Small intestine (tissue), 16 donors: Measurements from ENCODE around the gene KCNE5. TPM values are rescaled to one million over a fixed set of nuclear protein-coding genes. Genes with fewer than 3 reads are reported as not detected.
"Not testable (repeated sequence)": the region's sequence is repeated elsewhere in the genome, so short reads cannot be mapped to it uniquely, and the experiment has no call there.

Experiments
- DNase-seq, 2 donors: peaks; one replicate each; pipeline versions ENCODE4 v3.0.0 to v3.0.0-alpha.2; 2013
- FAIRE-seq: peaks from 2 replicates; lab custom pipeline; 2012; peaks lifted over from hg19 to GRCh38; lab: Jason Lieb, UNC
- H3K27ac ChIP-seq, 3 donors: one replicate each; pipeline ENCODE4 v1.5.1; 2013; ENCODE audit warnings: low read length in 2 of 3, mild to moderate bottlenecking in 2 of 3, control low read depth in 1 of 3, inconsistent platforms in 1 of 3, low read depth in 1 of 3, moderate library complexity in 1 of 3
- H3K27me3 ChIP-seq, 3 donors: one replicate each; pipeline ENCODE4 v1.6.1; 2013; ENCODE audit warnings: low read length in 3 of 3, inconsistent platforms in 1 of 3; ENCODE audit not compliant: control insufficient read depth in 3 of 3, insufficient read depth in 3 of 3
- H3K36me3 ChIP-seq, 3 donors: one replicate each; pipeline ENCODE4 v1.6.1; 2013; ENCODE audit warnings: low read length in 3 of 3, inconsistent platforms in 1 of 3, low read depth in 1 of 3, mild to moderate bottlenecking in 1 of 3, moderate library complexity in 1 of 3; ENCODE audit not compliant: control insufficient read depth in 3 of 3, insufficient read depth in 2 of 3
- H3K4me1 ChIP-seq, 3 donors: one replicate each; pipeline ENCODE4 v1.6.1; 2013; ENCODE audit warnings: low read length in 2 of 3, inconsistent platforms in 1 of 3, low read depth in 1 of 3, mild to moderate bottlenecking in 1 of 3, moderate library complexity in 1 of 3; ENCODE audit not compliant: control insufficient read depth in 3 of 3, insufficient read depth in 2 of 3
- H3K4me3 ChIP-seq, 3 donors: one replicate each; pipeline ENCODE4 v1.5.1; 2013; ENCODE audit warnings: low read length in 3 of 3, control low read depth in 1 of 3, inconsistent platforms in 1 of 3, low read depth in 1 of 3, mild to moderate bottlenecking in 1 of 3, moderate library complexity in 1 of 3
- H3K9me3 ChIP-seq, 2 donors: one replicate each; pipeline ENCODE4 v1.6.1; 2013; ENCODE audit warnings: low read depth in 1 of 2, low read length in 1 of 2; ENCODE audit not compliant: control insufficient read depth in 2 of 2, insufficient read depth in 1 of 2
- WGBS, 3 donors: extraction: QIAGEN DNeasy Blood & Tissue Kit; methylation state at CpG; one replicate each; pipeline ENCODE4 v1.1.7; 2013; 5-methylcytosine and 5-hydroxymethylcytosine counted together
- long read RNA-seq, 10 donors: transcript quantifications; one replicate each; lab custom pipeline, GENCODE V29; 2026
- polyA plus RNA-seq, 4 donors: library from polyadenylated mRNA; stranded (reverse) in 3 of 4; unstranded in 1 of 4; fragments of 200-250 nt in 3 of 4; fragments of 120-200 nt in 1 of 4; gene quantifications; one replicate each; pipeline versions ENCODE4 v1.2.1 to v1.2.3, GENCODE V29; 2013
- donor health status: healthy with polysubstance abuse.
- donor health status: control.
- donor health status: control.
- donor health status: Bipolar disorder and iron deficiency.
- donor health status: healthy.

The KCNE5 gene, protein sequence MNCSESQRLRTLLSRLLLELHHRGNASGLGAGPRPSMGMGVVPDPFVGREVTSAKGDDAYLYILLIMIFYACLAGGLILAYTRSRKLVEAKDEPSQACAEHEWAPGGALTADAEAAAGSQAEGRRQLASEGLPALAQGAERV
- polyA plus RNA-seq: 1 to 10 TPM in 1 of 4 donors, under 1 TPM in 1, not detected in 2; 0.03 to 1.5 TPM
- long read RNA-seq, donor 1, partial matches to known transcripts: 0 of 2 reads
- long read RNA-seq, donor 1, other reads (novel, unspliced or antisense): 0 of 2 reads
- long read RNA-seq, donor 2: 0 reads
- long read RNA-seq, donor 3, partial matches to known transcripts: 0 of 1 reads
- long read RNA-seq, donor 3, other reads (novel, unspliced or antisense): 0 of 1 reads
- long read RNA-seq, donor 4: 0 reads
- long read RNA-seq, donor 5: 0 reads
- long read RNA-seq, donor 6, partial matches to known transcripts: 0 of 1 reads
- long read RNA-seq, donor 6, other reads (novel, unspliced or antisense): 0 of 1 reads
- long read RNA-seq, donor 7, transcript KCNE5-201 (1 exons, 1,473 nt): major isoform, 8 of 8 reads
- long read RNA-seq, donor 7, partial matches to known transcripts: 0 of 8 reads
- long read RNA-seq, donor 7, other reads (novel, unspliced or antisense): 0 of 8 reads
- long read RNA-seq, donor 8, partial matches to known transcripts: 0 of 3 reads
- long read RNA-seq, donor 8, other reads (novel, unspliced or antisense): 0 of 3 reads
- long read RNA-seq, donor 9, partial matches to known transcripts: 0 of 2 reads
- long read RNA-seq, donor 9, other reads (novel, unspliced or antisense): 0 of 2 reads
- long read RNA-seq, donor 10, partial matches to known transcripts: 0 of 4 reads
- long read RNA-seq, donor 10, other reads (novel, unspliced or antisense): 0 of 4 reads

- Histone ChIP-seq H3K4me1 (no peaks in the 10 kb centered on the region), H3K4me3 (peak within 1 kb of the TSS in 1 of 3 donors; percentile 22), H3K9me3 (no peaks in the 10 kb centered on the region), H3K36me3 (no peaks in the 10 kb centered on the region), H3K27ac (no peak within 1 kb of the TSS), H3K27me3 (no peaks in the 10 kb centered on the region)
- WGBS, 3 donors: 34 to 65% (median 62%) methylated on average over 24 to 79 of the region's 79 CpGs
- peak in 1 of 2 donors; percentile 15 for DNase-seq
- no peak for FAIRE-seq
Observed at GRCh38 chrX:109624641-109625616, at the start of gene KCNE5. KCNE5 (minus strand) TSS chrX:109625172; CDS start chrX:109625020, 152 bp downstream.

GRCh38 chrX:109672239-109672638, 47.3 kb upstream of the KCNE5 start:
- DNase-seq: no peak
- no peaks in the 10 kb centered on the region for H3K9me3 ChIP-seq
- no peak overlapping the region for H3K4me3 ChIP-seq
- no peaks in the 10 kb centered on the region for H3K27me3 ChIP-seq
- no peak for FAIRE-seq
- no peaks in the 10 kb centered on the region for H3K4me1 ChIP-seq
- H3K36me3 ChIP-seq: no peaks in the 10 kb centered on the region
- no peak overlapping the region for H3K27ac ChIP-seq

- H3K27me3 ChIP-seq, DNase-seq, H3K27ac ChIP-seq, FAIRE-seq, H3K4me3 ChIP-seq, H3K36me3 ChIP-seq, H3K9me3 ChIP-seq, H3K4me1 ChIP-seq: not testable (repeated sequence)
- WGBS, 3 donors: 98 to 99% (median 99%) methylated on average over 15 to 29 of the region's 29 CpGs
Observed at GRCh38 chrX:109671170-109671569, 46.2 kb upstream of the KCNE5 start.

GRCh38 chrX:109667986-109668385, 43.0 kb upstream of the KCNE5 start:
- H3K27me3 ChIP-seq: no peaks in the 10 kb centered on the region
- peaks cover 0 to 3% (median 0%) of the 10 kb centered on the region in 3 donors for H3K36me3 ChIP-seq
- H3K9me3 ChIP-seq: no peaks in the 10 kb centered on the region
- H3K4me3 ChIP-seq: no peak overlapping the region
- no peak overlapping the region for H3K27ac ChIP-seq
- FAIRE-seq (no peak), DNase-seq (no peak)
- 92 to 93% (median 92%) methylated on average over 5 of the region's 5 CpGs for whole genome bisulfite sequencing, 3 donors
- no peaks in the 10 kb centered on the region for H3K4me1 ChIP-seq

DNA sequence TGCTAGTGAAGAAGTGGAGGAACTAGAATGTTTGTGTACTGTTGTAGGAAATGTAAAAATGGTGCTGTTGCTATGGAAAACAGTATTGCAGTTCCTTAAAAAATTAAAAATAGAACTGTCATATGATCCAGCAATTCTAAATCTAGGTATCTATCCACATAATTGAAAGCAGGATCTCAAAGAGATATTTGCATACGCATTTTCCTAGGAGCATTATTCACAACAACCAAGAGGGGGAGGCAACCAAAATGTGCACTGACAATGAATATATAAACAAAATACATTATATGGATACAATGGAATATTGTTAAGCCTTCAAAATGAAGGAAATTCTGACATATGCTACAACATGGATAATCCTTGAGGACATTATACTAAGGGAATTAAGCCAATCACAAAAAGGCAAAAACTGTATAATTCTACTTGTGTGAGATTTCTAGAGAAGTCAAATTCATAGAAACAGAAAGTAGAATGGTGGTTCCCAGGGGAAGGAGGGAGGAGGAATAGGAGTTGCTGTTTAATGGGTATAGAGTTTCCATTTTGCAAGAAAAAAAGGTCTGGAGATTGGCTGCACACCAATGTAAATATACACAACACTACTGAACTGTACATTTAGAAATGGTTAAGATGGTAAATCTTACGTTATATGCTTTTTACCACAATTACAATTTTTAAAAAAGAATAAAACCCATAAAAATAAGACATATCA, 35.6 kb upstream of the KCNE5 start:
- Histone ChIP-seq H3K9me3 (no peaks in the 10 kb centered on the region), H3K27ac (no peak overlapping the region), H3K27me3 (no peaks in the 10 kb centered on the region), H3K36me3 (peaks cover under 1 to 3% (median 2%) of the 10 kb centered on the region in 3 donors), H3K4me3 (no peak overlapping the region), H3K4me1 (no peaks in the 10 kb centered on the region)
- DNase-seq: no peak
- WGBS, 3 donors: 81 to 95% (median 95%) methylated on average over 2 of the region's 2 CpGs
- FAIRE-seq: no peak

GRCh38 chrX:109658391-109658790, 33.4 kb upstream of the KCNE5 start:
- H3K27me3 ChIP-seq: no peaks in the 10 kb centered on the region
- WGBS, 3 donors: 95 to 100% (median 100%) methylated on average over 1 of the region's 1 CpG
- H3K36me3 ChIP-seq: peaks cover 2 to 5% (median 2%) of the 10 kb centered on the region in 3 donors
- DNase-seq (no peak), FAIRE-seq (no peak)
- H3K4me1 ChIP-seq: no peaks in the 10 kb centered on the region
- H3K9me3 ChIP-seq: no peaks in the 10 kb centered on the region
- no peak overlapping the region for H3K27ac ChIP-seq
- H3K4me3 ChIP-seq: no peak overlapping the region

DNA sequence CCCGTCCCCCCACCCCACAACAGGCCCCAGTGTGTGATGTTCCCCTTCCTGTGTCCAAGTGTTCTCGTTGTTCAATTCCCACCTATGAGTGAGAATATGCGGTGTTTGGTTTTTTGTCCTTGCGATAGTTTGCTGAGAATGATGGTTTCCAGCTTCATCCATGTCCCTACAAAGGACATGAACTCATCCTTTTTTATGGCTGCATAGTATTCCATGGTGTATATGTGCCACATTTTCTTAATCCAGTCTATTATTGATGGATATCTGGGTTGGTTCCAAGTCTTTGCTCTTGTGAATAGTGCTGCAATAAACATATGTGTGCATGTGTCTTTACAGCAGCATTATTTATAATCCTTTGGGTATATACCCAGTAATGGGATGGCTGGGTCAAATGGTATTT, 32.4 kb upstream of the KCNE5 start:
- not testable (repeated sequence) for H3K27ac ChIP-seq, H3K4me1 ChIP-seq, FAIRE-seq, H3K4me3 ChIP-seq, DNase-seq, H3K9me3 ChIP-seq, H3K36me3 ChIP-seq, H3K27me3 ChIP-seq
- 73 to 94% (median 92%) methylated on average over 1 to 2 of the region's 4 CpGs for WGBS, 3 donors
